Esophagus squamous epithelium (tissue), 4 donors: ENCODE data around the gene ZNF593OS.

Experiments
- CTCF ChIP-seq, 6 experiments: fragments of 450-650 bp in 4 of 6; fragments of 200-600 bp in 2 of 6; sonication (generic) in 2 of 6; IDR thresholded peaks; one replicate each; pipeline ENCODE4 v1.5.1; 2016 to 2019; ENCODE audit warnings: antibody characterized with exemption in 6 of 6, mild to moderate bottlenecking in 4 of 6, moderate library complexity in 4 of 6
- POLR2A ChIP-seq, 4 donors: fragments of 450-650 bp; IDR thresholded peaks; one replicate each; pipeline ENCODE4 v1.6.1; 2017; ENCODE audit warnings: antibody characterized with exemption in 4 of 4, mild to moderate bottlenecking in 4 of 4, moderate library complexity in 3 of 4

- no peak for TF ChIP-seq CTCF (IDR thresholded peaks at IDR 0.05)
- TF ChIP-seq POLR2A (IDR thresholded peaks at IDR 0.05), result no peak
These were observed 3.0 kb downstream of the ZNF593OS start, which contains the start of gene C1orf232 for GRCh38 chr1:26168410-26169197.
